Lower lobe of right lung (tissue), 2 donors: ENCODE data around the gene VAPA. TPM values are rescaled to one million over a fixed set of nuclear protein-coding genes. Genes with fewer than 3 reads are reported as not detected.

Experiments used
- ATAC-seq, 2 donors: fragments of 200-7000 bp; cut with Tn5 transposase; one replicate each; pipeline ENCODE4 v1.9.1; 2020 to 2022; ENCODE audit warnings: mild to moderate bottlenecking in 2 of 2, moderate library complexity in 2 of 2
- DNase-seq: peaks from one replicate; pipeline ENCODE4 v3.0.0-alpha.2; 2020
- H3K27ac ChIP-seq: fragments of 200-600 bp; one replicate; pipeline ENCODE4 v1.8.0; 2022
- H3K27me3 ChIP-seq: fragments of 200-600 bp; one replicate; pipeline ENCODE4 v1.8.0; 2022; ENCODE audit warnings: low read depth
- H3K36me3 ChIP-seq: fragments of 200-600 bp; one replicate; pipeline ENCODE4 v1.8.0; 2022; ENCODE audit warnings: mild to moderate bottlenecking
- H3K4me1 ChIP-seq: fragments of 200-600 bp; one replicate; pipeline ENCODE4 v1.8.0; 2022
- H3K4me3 ChIP-seq: fragments of 200-600 bp; one replicate; pipeline ENCODE4 v1.8.0; 2022; ENCODE audit warnings: mild to moderate bottlenecking
- H3K9me3 ChIP-seq: fragments of 200-600 bp; one replicate; pipeline ENCODE4 v1.8.0; 2022
- CTCF ChIP-seq: fragments of 200-600 bp; IDR thresholded peaks from one replicate; pipeline ENCODE4 v1.8.0; 2022; ENCODE audit warnings: antibody characterized with exemption, mild to moderate bottlenecking
- intact Hi-C: fragments of 100-400 bp; cut with DNase I; formaldehyde crosslinking; loops from one replicate; pipeline ENCODE4 v1.11.0; 2022
- total RNA-seq: library from RNA; stranded (reverse); fragmentation: NEBNext Ultra II Directional; extraction: Animal tissue kit (Norgen Biotek cat#: 25700); gene quantifications from one replicate; pipeline ENCODE4 v1.2.1, GENCODE V29; 2021
- donor health status: DM: no; HTN: yes; CAD: no; lungs with severe emphysema.

Gene VAPA
- total RNA-seq, 1 donor from 2014 or later = 235 TPM

GRCh38 chr18:9986156-9986930, 72.5 kb downstream of the VAPA start:
- H3K27me3 ChIP-seq = no peaks in the 10 kb centered on the region
- no peak overlapping the region for H3K4me3 ChIP-seq
- no peak for DNase-seq
- H3K27ac ChIP-seq = no peak overlapping the region
- TF ChIP-seq CTCF = no peak
- intact Hi-C loops = no loop called here
- no peaks in the 10 kb centered on the region for H3K9me3 ChIP-seq
- peaks cover 4% of the 10 kb centered on the region for H3K4me1 ChIP-seq
- no peak for ATAC-seq
- H3K36me3 ChIP-seq = no peaks in the 10 kb centered on the region

- TF ChIP-seq CTCF = no peak
- Histone ChIP-seq H3K4me3 (no peak overlapping the region), H3K4me1 (peaks cover 4% of the 10 kb centered on the region), H3K27ac (no peak overlapping the region), H3K27me3 (no peaks in the 10 kb centered on the region), H3K9me3 (no peaks in the 10 kb centered on the region), H3K36me3 (no peaks in the 10 kb centered on the region)
- ATAC-seq (no peak), DNase-seq (no peak)
- intact Hi-C loops = no loop called here
Observed at GRCh38 chr18:9987345-9987744, 73.5 kb downstream of the VAPA start.

- Histone ChIP-seq H3K27me3 (no peaks in the 10 kb centered on the region), H3K4me1 (peaks cover 4% of the 10 kb centered on the region), H3K4me3 (no peak overlapping the region), H3K9me3 (no peaks in the 10 kb centered on the region), H3K36me3 (no peaks in the 10 kb centered on the region), H3K27ac (no peak overlapping the region)
- intact Hi-C loops = no loop called here
- TF ChIP-seq CTCF = no peak
- ATAC-seq = no peak
- no peak for DNase-seq
Observed at GRCh38 chr18:9987931-9988330, 74.1 kb downstream of the VAPA start.

- no peaks in the 10 kb centered on the region for H3K36me3 ChIP-seq
- no peak for ATAC-seq
- no peaks in the 10 kb centered on the region for H3K9me3 ChIP-seq
- H3K27me3 ChIP-seq = no peaks in the 10 kb centered on the region
- no peak for DNase-seq
- peaks cover 4% of the 10 kb centered on the region for H3K4me1 ChIP-seq
- intact Hi-C loops = no loop called here
- no peak overlapping the region for H3K4me3 ChIP-seq
- no peak overlapping the region for H3K27ac ChIP-seq
- no peak for TF ChIP-seq CTCF
Observed at GRCh38 chr18:9988665-9989064, 74.8 kb downstream of the VAPA start.

- intact Hi-C loops = no loop called here
- Histone ChIP-seq H3K4me1 (peaks cover 4% of the 10 kb centered on the region), H3K4me3 (no peak overlapping the region), H3K27ac (no peak overlapping the region), H3K36me3 (no peaks in the 10 kb centered on the region), H3K9me3 (no peaks in the 10 kb centered on the region), H3K27me3 (no peaks in the 10 kb centered on the region)
- ATAC-seq (no peak), DNase-seq (peak; percentile 67)
- no peak for TF ChIP-seq CTCF
Observed at GRCh38 chr18:9989481-9989880, 75.7 kb downstream of the VAPA start.
